ENCODE data around the gene SMARCD1. TPM values are rescaled to one million over a fixed set of nuclear protein-coding genes. Genes with fewer than 3 reads are reported as not detected.
"Not testable (repeated sequence)": the region's sequence is repeated elsewhere in the genome, so short reads cannot be mapped to it uniquely, and the experiment has no call there.

The SMARCD1 gene
- total RNA-seq, 1 experiment from 2014 or later, result 161 TPM

DNA sequence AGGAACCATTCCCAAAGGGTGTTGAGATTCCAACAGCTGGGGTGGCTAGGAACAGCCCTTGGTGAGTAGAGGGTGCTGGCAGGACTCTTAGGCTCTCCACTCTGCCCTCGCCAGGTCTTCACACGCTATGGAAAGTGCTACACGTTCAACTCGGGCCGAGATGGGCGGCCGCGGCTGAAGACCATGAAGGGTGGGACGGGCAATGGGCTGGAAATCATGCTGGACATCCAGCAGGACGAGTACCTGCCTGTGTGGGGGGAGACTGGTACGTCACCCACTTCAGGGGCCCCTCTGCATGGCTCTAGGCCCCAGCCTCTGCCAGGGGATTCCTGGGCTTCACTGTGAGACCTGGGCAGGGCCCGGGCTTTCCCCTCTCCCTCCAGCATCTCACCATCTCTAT, 8.0 kb upstream of the SMARCD1 start:
- no peak for DNase-seq (ENCODE audit: low read depth)

DNA sequence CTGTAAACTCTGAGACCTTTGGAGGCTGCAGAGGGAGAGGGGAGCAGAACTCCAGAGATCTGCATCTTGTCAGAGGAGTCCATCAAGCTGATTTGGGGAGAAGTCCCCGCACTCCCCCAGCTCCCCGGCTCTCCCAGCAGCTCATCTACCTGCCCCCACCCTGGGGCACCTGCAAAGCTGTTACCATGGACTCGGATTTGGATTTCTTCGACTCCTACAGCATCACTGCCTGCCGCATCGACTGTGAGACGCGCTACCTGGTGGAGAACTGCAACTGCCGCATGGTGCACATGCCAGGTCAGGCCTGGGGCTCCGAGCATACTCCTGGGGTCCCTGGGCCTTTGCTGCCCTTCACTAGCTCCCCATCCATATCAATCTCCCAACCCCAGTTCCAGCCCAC, 6.9 kb upstream of the SMARCD1 start:
- DNase-seq (ENCODE audit: low read depth), result no peak

- no peak for DNase-seq (ENCODE audit: low read depth)
Observed at GRCh38 chr12:50079771-50080170, 5.4 kb upstream of the SMARCD1 start.

- DNase-seq (ENCODE audit: low read depth), result no peak
Observed at GRCh38 chr12:50081096-50081808, 3.9 kb upstream of the SMARCD1 start.

DNA sequence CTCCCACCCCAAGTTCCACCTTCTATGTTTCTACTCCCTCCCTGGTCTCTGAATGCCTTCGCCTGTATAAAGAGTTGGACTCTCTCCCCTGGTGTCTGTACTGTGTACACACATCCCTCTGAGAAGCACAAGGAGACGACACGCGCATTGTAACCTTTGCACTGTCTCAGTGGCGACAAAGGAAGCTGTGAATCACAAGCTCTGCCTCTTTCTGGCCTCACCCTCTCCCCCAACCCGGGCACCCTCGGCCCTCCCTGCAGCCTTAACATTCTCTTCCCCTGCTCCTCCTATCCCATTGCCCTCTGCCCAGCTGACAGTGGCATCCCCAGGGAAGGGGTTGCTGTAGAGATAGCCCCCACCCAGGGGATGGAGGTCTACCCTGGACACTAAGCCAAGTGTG, 2.5 kb upstream of the SMARCD1 start:
- DNase-seq (ENCODE audit: low read depth), result peak; percentile 39

DNA sequence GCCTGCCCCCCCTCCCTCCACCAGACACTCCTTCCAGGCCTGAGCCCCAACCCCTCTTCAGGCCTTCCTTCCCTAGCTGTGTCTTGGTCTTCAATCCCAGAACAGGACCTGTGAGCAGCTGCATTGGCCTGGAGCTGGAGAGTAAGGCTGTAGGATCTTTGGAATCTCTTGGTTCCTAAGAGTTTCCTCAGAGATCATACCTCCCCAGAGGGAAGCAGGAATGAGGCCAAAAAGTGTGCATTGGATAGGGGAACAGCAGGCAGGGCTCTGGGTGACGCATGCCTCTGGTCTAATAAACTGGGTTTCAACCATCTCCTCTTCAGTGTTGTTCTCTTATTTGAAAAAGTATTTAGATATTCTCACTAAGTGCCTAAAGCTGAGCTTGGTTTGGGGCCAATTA, 1.8 kb upstream of the SMARCD1 start:
- no peak for DNase-seq (ENCODE audit: low read depth)

GRCh38 chr12:50084409-50084774, 750 bp upstream of the SMARCD1 start:
- not testable (repeated sequence) for DNase-seq (ENCODE audit: low read depth)

DNA sequence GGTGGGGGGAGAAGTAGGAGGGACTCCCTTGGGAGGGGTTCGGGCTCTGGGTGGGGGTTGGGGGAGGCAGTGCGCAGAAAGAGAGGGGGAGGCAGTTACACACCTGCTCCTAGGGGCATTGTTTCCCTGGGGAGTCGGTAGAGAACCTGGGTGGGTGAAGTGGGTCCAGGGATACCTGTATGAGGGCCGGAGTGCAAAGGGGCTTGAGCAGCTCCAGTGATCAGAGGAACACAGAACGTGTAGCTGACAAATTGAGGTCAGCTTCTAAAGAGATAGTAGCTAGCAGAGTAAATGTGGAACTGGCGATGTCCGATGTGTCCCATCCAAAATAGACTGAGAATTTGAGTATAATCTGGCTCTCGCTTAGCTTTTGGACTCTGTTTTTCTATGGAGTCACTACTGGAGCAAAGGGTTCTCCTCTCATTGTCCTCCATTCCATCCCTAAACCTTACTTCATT, 502 bp downstream of the SMARCD1 start:
- DNase-seq (ENCODE audit: low read depth), result no peak

- DNase-seq (ENCODE audit: low read depth), result no peak
Observed at GRCh38 chr12:50086148-50086547, 1.0 kb downstream of the SMARCD1 start.

- no peak for DNase-seq (ENCODE audit: low read depth)
Observed at GRCh38 chr12:50087151-50087550, 2.0 kb downstream of the SMARCD1 start.

- peak; percentile 95 for DNase-seq (ENCODE audit: low read depth)
Observed at GRCh38 chr12:50087995-50088394, 2.9 kb downstream of the SMARCD1 start.

DNA sequence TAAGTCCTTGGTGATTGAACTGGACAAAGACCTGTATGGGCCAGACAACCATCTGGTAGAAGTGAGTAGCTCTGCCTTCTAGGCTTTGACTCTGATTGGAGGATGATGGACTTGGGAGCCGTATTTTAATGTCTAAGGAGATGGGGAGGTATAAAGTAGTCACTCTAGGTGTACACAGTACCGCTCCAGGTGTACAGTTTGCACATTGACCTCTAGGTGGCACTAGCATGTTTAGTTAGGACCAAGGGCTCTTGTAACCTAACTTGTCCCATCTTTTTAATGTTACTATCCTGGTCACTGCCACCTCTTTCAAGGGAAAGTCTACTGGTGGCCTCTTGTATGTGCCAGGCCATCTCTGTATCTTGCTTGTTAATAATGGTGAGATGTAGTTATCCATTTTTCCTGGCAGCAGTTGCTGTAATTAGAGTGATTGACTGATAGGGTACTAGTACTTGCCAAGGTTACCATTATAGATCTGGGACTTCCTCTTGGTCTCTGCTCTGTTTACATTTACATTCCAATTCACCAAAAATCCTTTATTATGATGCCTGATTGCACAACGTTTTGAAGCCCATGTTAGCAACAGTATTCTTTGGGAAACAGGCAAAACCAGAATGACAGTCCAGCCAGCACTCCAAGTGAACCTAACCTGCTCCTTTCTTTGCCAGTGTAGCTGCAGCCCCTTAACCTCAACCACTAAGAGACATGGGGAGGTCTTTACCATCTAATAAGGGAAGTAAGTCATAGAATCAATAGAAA, 3.6 kb downstream of the SMARCD1 start:
- peak; percentile 44 for DNase-seq (ENCODE audit: low read depth)

DNA sequence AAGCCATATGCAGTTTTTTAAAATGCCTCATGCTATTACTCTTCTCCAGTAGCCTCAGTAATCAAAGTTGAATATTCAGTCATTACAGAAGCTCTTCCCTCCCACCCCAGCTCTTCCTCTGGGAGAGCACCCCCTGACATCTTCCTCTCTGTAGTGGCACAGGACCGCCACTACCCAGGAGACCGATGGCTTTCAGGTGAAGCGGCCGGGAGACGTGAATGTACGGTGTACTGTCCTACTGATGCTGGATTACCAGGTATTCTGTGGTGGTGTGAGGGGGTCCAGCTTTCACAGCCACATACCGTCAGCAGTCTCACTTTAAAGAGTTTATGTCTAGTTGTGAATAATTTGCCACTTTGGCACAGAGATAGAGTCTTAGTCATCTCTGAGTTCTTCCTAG, 4.6 kb downstream of the SMARCD1 start:
- no peak for DNase-seq (ENCODE audit: low read depth)

GRCh38 chr12:50090391-50090790, 5.2 kb downstream of the SMARCD1 start:
- no peak for DNase-seq (ENCODE audit: low read depth)

DNA sequence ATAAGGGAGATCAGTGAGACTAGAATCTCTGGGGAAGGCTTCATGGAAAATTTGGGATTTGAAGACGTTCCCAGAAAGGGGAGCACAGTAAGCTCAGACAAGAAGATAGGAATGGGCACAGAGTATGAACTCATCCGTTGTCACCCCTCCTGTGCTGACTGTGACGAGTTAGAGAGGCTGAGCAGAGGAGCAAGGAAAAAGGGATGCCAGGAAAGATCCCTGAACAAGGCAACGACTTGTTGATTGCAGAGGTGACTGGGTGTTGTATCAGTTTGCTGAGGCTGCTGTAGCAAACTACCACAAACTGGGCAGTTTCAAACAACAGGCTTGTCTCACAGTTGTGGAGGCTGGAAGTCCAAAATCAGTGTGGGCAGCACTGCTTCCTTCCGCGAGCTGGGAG, 12.8 kb downstream of the SMARCD1 start:
- DNase-seq (ENCODE audit: low read depth), result no peak

GRCh38 chr12:50099302-50100008, 14.3 kb downstream of the SMARCD1 start:
- peak; percentile 52 for DNase-seq (ENCODE audit: low read depth)

DNA sequence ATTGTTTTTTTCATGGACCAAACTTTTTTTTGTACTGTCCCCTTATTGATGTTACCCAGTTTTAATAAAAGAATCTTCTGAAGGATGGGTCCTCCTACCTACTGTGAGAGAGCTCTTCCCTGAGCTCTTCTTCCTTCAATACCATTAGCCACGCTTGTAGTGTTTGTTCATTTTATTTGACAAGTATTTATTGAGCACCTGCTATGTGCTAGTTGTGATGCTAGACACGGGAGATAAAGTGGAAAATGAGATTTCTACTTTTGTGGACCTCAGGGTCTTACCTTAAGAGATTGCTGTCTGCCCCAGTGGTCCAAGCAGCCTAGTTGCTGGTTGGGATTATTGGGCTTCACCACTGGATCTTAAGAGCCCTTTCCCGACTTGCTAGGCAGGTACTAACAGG, 15.4 kb downstream of the SMARCD1 start:
- DNase-seq (ENCODE audit: low read depth), result no peak

DNA sequence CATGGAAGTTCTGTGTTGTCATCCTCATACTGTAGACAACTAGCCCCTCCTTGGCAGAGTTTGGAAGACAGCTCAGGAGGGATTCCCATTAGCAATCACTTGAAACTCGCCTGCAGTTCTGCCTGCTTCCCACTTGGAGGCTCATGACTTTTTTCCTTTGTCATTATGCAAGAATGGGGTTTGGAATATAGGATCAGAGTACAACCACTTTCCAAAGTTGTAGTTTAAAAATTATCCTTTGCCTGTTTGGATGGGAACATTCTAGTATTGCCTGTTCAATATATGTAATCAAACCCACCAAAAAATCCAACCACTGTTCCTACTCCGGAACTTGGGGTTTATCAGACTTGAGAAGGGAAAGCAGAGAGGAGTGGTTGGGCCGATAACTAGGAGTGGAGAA, 16.5 kb downstream of the SMARCD1 start:
- peak; percentile 42 for DNase-seq (ENCODE audit: low read depth)

GRCh38 chr12:50102131-50102531, 17.0 kb downstream of the SMARCD1 start:
- DNase-seq (ENCODE audit: low read depth), result no peak

DNA sequence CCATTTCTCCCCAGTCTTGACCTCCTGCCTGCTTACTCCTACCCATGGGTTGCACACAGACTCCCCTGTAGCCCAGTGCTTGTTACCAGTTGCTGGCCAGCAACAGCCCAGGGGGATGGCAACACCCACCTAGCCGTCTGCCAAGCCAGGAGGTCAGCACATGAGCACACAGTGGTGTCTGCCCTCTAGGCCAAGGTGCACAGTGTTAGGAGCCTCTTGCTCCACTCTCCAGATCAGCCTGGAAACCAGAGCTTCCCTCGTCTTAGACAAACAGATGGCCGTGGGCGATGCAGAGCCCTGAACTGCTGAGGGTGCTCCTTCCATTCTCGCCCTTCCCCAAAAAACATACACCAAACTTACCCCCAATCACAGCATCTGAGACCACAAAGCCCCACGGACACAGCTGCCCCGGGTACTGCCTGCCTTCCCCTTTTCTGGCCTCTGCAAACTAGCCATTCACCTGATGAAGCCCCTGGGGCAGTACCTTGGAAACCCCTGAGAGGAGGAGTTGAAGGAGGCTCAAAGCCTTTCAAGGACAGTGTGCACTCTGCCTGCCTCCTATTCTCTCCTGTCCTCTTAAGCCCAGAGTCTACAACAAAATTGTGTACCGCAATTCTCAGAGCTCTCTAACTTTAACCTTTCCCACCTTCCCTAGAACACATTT, 17.6 kb downstream of the SMARCD1 start:
- DNase-seq (ENCODE audit: low read depth), result no peak

- DNase-seq (ENCODE audit: low read depth), result no peak
Observed at GRCh38 chr12:50103351-50103750, 18.2 kb downstream of the SMARCD1 start.

Measured in HT1080 (cell line).